IMR-90 (cell line): ENCODE results near the gene TCF12. TPM values are rescaled to one million over a fixed set of nuclear protein-coding genes. Genes with fewer than 3 reads are reported as not detected.

Experiments
- ATAC-seq: fragments of 200-7000 bp; cut with Tn5 transposase; 2 replicates; pipeline ENCODE4 v1.9.1; 2020; ENCODE audit warnings: low read depth, mild to moderate bottlenecking, moderate library complexity
- BruUV-seq: library from RNA; stranded (reverse); fragments of 400-500 nt; replicated peaks from 2 replicates; lab custom pipeline; 2021; lab: Mats Ljungman, UMichigan
- CTCF ChIA-PET: fragments of 300-600 bp; formaldehyde crosslinking; extraction: SDS; loops from one replicate; lab custom pipeline; 2021; ENCODE audit warnings: antibody characterized with exemption; lab: Yijun Ruan, JAX
- POLR2A ChIA-PET: fragments of 300-600 bp; sonication (Branson Sonifier 250); formaldehyde crosslinking; loops from one replicate; lab custom pipeline; 2022; ENCODE audit warnings: antibody characterized with exemption; ENCODE audit not compliant: unreplicated experiment; lab: Charles Lee
- DNase-seq: peaks from one replicate; pipeline ENCODE4 v3.0.0; 2013
- H2AFZ ChIP-seq: replicated peaks from 2 replicates; pipeline ENCODE3; 2013; ENCODE audit warnings: low read length, mild to moderate bottlenecking; ENCODE audit not compliant: poor library complexity
- H2AK5ac ChIP-seq: 2 replicates; pipeline ENCODE4 v1.6.1; 2013; ENCODE audit warnings: low read depth, low read length, inconsistent platforms
- H2AK9ac ChIP-seq: replicated peaks from 2 replicates; pipeline ENCODE3; 2013; ENCODE audit warnings: mild to moderate bottlenecking, low read depth, low read length, moderate library complexity; ENCODE audit not compliant: poor library complexity
- H2BK120ac ChIP-seq: 2 replicates; pipeline ENCODE4 v1.6.1; 2013; ENCODE audit warnings: low read depth, low read length, inconsistent platforms
- H2BK15ac ChIP-seq: 3 replicates; pipeline ENCODE4 v1.6.1; 2013; ENCODE audit warnings: low read depth, low read length, inconsistent platforms
- H2BK20ac ChIP-seq: 2 replicates; pipeline ENCODE4 v1.6.1; 2013; ENCODE audit warnings: low read depth, mild to moderate bottlenecking, inconsistent platforms, low read length, moderate library complexity
- H2BK5ac ChIP-seq: 2 replicates; pipeline ENCODE4 v1.6.1; 2013; ENCODE audit warnings: mild to moderate bottlenecking, low read depth, low read length, inconsistent platforms; ENCODE audit not compliant: poor library complexity, severe bottlenecking
- H3K14ac ChIP-seq: replicated peaks from 2 replicates; pipeline ENCODE4 v1.6.1; 2013; ENCODE audit warnings: low read depth, low read length, inconsistent platforms
- H3K18ac ChIP-seq: 2 replicates; pipeline ENCODE4 v1.6.1; 2013; ENCODE audit warnings: low read depth, low read length, control low read depth
- H3K23ac ChIP-seq: 2 replicates; pipeline ENCODE4 v1.6.1; 2013; ENCODE audit warnings: low read depth, low read length, inconsistent platforms
- H3K27ac ChIP-seq: 2 replicates; pipeline ENCODE4 v1.5.1; 2013; ENCODE audit warnings: mild to moderate bottlenecking, control low read depth, low read length; ENCODE audit not compliant: insufficient read depth
- H3K27me3 ChIP-seq: 2 replicates; pipeline ENCODE4 v1.6.1; 2013; ENCODE audit warnings: low read length; ENCODE audit not compliant: control insufficient read depth, insufficient read depth
- H3K36me3 ChIP-seq: 2 replicates; pipeline ENCODE4 v1.6.1; 2013; ENCODE audit warnings: low read length, mixed read lengths; ENCODE audit not compliant: control insufficient read depth, insufficient read depth
- H3K4ac ChIP-seq: 2 replicates; pipeline ENCODE4 v1.6.1; 2013; ENCODE audit warnings: low read depth, low read length, inconsistent platforms
- H3K4me1 ChIP-seq: 2 replicates; pipeline ENCODE4 v1.6.1; 2013; ENCODE audit warnings: low read length, mixed read lengths; ENCODE audit not compliant: control insufficient read depth, insufficient read depth
- H3K4me2 ChIP-seq: 2 replicates; pipeline ENCODE4 v1.6.1; 2013; ENCODE audit warnings: low read depth, mild to moderate bottlenecking, control low read depth, low read length, moderate library complexity
- H3K4me3 ChIP-seq: 2 replicates; pipeline ENCODE4 v1.5.1; 2013; ENCODE audit warnings: low read depth, mild to moderate bottlenecking, control low read depth, low read length, moderate library complexity; ENCODE audit not compliant: insufficient read depth
- H3K56ac ChIP-seq: 2 replicates; pipeline ENCODE4 v1.6.1; 2013; ENCODE audit warnings: low read length, inconsistent platforms; ENCODE audit not compliant: insufficient read depth; ENCODE audit errors: extremely low read depth
- H3K79me1 ChIP-seq, 2 experiments: 2 replicates each; pipeline ENCODE4 v1.6.1; 2013; ENCODE audit warnings: low read length in 2 of 2, inconsistent platforms in 1 of 2, low read depth in 1 of 2
- H3K9ac ChIP-seq: 2 replicates; pipeline ENCODE4 v1.6.1; 2013; ENCODE audit warnings: low read depth, low read length, control low read depth
- H3K9me1 ChIP-seq: 2 replicates; pipeline ENCODE4 v1.6.1; 2013; ENCODE audit warnings: low read length, inconsistent platforms; ENCODE audit not compliant: insufficient read depth
- H3K9me3 ChIP-seq: 2 replicates; pipeline ENCODE4 v1.6.1; 2013; ENCODE audit warnings: low read length; ENCODE audit not compliant: control insufficient read depth, insufficient read depth
- H4K20me1 ChIP-seq: 2 replicates; pipeline ENCODE4 v1.6.1; 2013; ENCODE audit warnings: low read length, inconsistent platforms; ENCODE audit not compliant: insufficient read depth
- H4K5ac ChIP-seq: 2 replicates; pipeline ENCODE4 v1.6.1; 2013; ENCODE audit warnings: mild to moderate bottlenecking, low read depth, low read length, control low read depth
- H4K8ac ChIP-seq, 2 experiments: 2 replicates each; pipeline ENCODE4 v1.6.1; 2013; ENCODE audit warnings: low read depth in 2 of 2, low read length in 2 of 2, control low read depth in 1 of 2, inconsistent platforms in 1 of 2
- H4K91ac ChIP-seq: 2 replicates; pipeline ENCODE4 v1.6.1; 2013; ENCODE audit warnings: low read depth, low read length, inconsistent platforms; ENCODE audit not compliant: insufficient read depth
- CEBPB ChIP-seq: IDR thresholded peaks from 2 replicates; pipeline ENCODE4 v1.6.1; 2012; ENCODE audit warnings: low read depth, low read length, improper control_type of control experiment
- CHD1 ChIP-seq: IDR thresholded peaks from 2 replicates; pipeline ENCODE4 v1.6.1; 2012; ENCODE audit warnings: low read depth, low read length, improper control_type of control experiment
- MAFK ChIP-seq: IDR thresholded peaks from 2 replicates; pipeline ENCODE4 v1.6.1; 2012; ENCODE audit warnings: low read depth, low read length, improper control_type of control experiment
- MAZ ChIP-seq: IDR thresholded peaks from 2 replicates; pipeline ENCODE4 v1.6.1; 2012; ENCODE audit warnings: low read depth, mild to moderate bottlenecking, low read length, improper control_type of control experiment, moderate library complexity, borderline replicate concordance
- MXI1 ChIP-seq: IDR thresholded peaks from 2 replicates; pipeline ENCODE4 v1.6.1; 2012; ENCODE audit warnings: low read depth, mild to moderate bottlenecking, low read length, moderate library complexity, borderline replicate concordance
- POLR2A ChIP-seq: IDR thresholded peaks from 2 replicates; pipeline ENCODE4 v1.6.1; 2012; ENCODE audit warnings: mild to moderate bottlenecking, low read depth, low read length
- RAD21 ChIP-seq: IDR thresholded peaks from 2 replicates; pipeline ENCODE4 v1.6.1; 2012; ENCODE audit warnings: low read length, improper control_type of control experiment
- RCOR1 ChIP-seq: IDR thresholded peaks from 2 replicates; pipeline ENCODE4 v1.6.1; 2012; ENCODE audit warnings: mild to moderate bottlenecking, low read length, improper control_type of control experiment; ENCODE audit not compliant: insufficient replicate concordance
- RFX5 ChIP-seq: IDR thresholded peaks from 2 replicates; pipeline ENCODE4 v1.8.0; 2012; ENCODE audit warnings: low read depth, mild to moderate bottlenecking, low read length, moderate library complexity
- WGBS, 2 experiments: methylation state at CpG; one replicate each; pipeline versions ENCODE4 v1.1.5 to v1.1.7; 2013; ENCODE audit warnings: missing lambda C conversion rate in 2 of 2; ENCODE audit not compliant: insufficient read length in 1 of 2; ENCODE audit errors: extremely low coverage in 2 of 2; 5-methylcytosine and 5-hydroxymethylcytosine counted together
- dilution Hi-C: fragments of 300-500 bp; cut with HindIII; formaldehyde crosslinking; loops from one replicate; pipeline ENCODE4 v1.14.3; 2018; ENCODE audit warnings: low sequenced_read_pairs; ENCODE audit not compliant: unreplicated experiment
- in situ Hi-C: fragments of 300-500 bp; cut with MboI; formaldehyde crosslinking; loops from 3 replicates; pipeline ENCODE4 v1.14.3; 2019; ENCODE audit warnings: low sequenced_read_pairs, inconsistent platforms, mixed read lengths
- intact Hi-C: fragments of 100-400 bp; cut with micrococcal nuclease; formaldehyde crosslinking; loops from 2 replicates; pipeline ENCODE4 v1.10.0; 2022
- polyA plus RNA-seq, 3 experiments: library from polyadenylated mRNA; depleted of rRNA; stranded (reverse); fragments of >200 nt; gene quantifications; 2 replicates each; pipeline ENCODE4 v1.2.3, GENCODE V29; 2012; ENCODE audit warnings: low replicate concordance in 1 of 3
- total RNA-seq: library from RNA; depleted of rRNA; stranded (reverse); fragments of >200 nt; gene quantifications from 2 replicates; pipeline ENCODE4 v1.2.3, GENCODE V29; 2012
- TF ChIP-seq, protein P1 (sequence below): conservative IDR thresholded peaks from 2 replicates; pipeline ENCODE4 v1.5.1; 2012; ENCODE audit warnings: mild to moderate bottlenecking, low read depth, low read length, improper control_type of control experiment
- TF ChIP-seq, protein P2 (sequence below): fragments of 150-350 bp; IDR thresholded peaks from 2 replicates; pipeline ENCODE4 v1.6.1; 2016; ENCODE audit warnings: low read depth, mild to moderate bottlenecking, low read length, moderate library complexity, borderline replicate concordance
- TF ChIP-seq, protein P3 (sequence below): fragments of 150-350 bp; IDR thresholded peaks from 2 replicates; pipeline ENCODE4 v1.6.1; 2017; ENCODE audit warnings: mild to moderate bottlenecking, antibody characterized with exemption, low read length, low read depth

Gene TCF12
- total and polyA plus RNA-seq, 2 of the 4 experiments (the other 2 are of a cell fraction), result 79.4 to 160 TPM

GRCh38 chr15:57309856-57310760 lies 391.7 kb downstream of the TCF12 start:
- Histone ChIP-seq H3K79me1 (no peaks in the 10 kb centered on the region), H3K36me3 (no peaks in the 10 kb centered on the region), H2BK5ac (no peak overlapping the region), H4K8ac (no peak overlapping the region), H3K14ac (no peak overlapping the region), H3K23ac (no peak overlapping the region), H4K20me1 (no peaks in the 10 kb centered on the region), H3K27me3 (no peaks in the 10 kb centered on the region), H2BK120ac (no peak overlapping the region), H2BK15ac (no peak overlapping the region), H3K9me1 (no peaks in the 10 kb centered on the region; the same call in 1 of the 2 replicates), H2BK20ac (no peak overlapping the region), H3K4me2 (no peak overlapping the region), H3K27ac (no peak overlapping the region), H3K56ac (no peak overlapping the region), H3K4me3 (no peak overlapping the region), H3K9ac (no peak overlapping the region), H3K18ac (no peak overlapping the region), H2AK9ac (no peak overlapping the region), H3K9me3 (no peaks in the 10 kb centered on the region), H4K91ac (no peak overlapping the region), H2AK5ac (no peak overlapping the region), H4K5ac (no peak overlapping the region), H2AFZ (no peak overlapping the region), H3K4ac (no peak overlapping the region), H3K4me1 (peaks cover 14% of the 10 kb centered on the region; the same call in 1 of the 2 replicates)
- POLR2A ChIA-PET, result no interaction called here
- CTCF ChIA-PET, result interaction anchor here (0.6 to 0.7 kb wide), 2 partner anchors 212 to 616 kb away, joined by 3 to 5 read pairs; no protein-coding TSS in a partner anchor
- no TSS peak for BruUV-seq
- WGBS, 2 experiments, result 93% methylated on average over 10 of the region's 21 CpGs; no CpG with 5 or more reads in 1 of the 2 experiments
- intact Hi-C loops (loop anchor here (10.0 kb wide), 1 partner anchor 385 kb away; no protein-coding TSS in a partner anchor), dilution Hi-C loops (no loop called here), in situ Hi-C loops (loop anchor here (10.0 kb wide), 2 partner anchors 155 to 815 kb away; no protein-coding TSS in a partner anchor)
- TF ChIP-seq CHD1 (no peak), POLR2A (no peak), RFX5 (no peak), RCOR1 (no peak), MXI1 (no peak), MAFK (no peak), CEBPB (no peak), RAD21 (no peak), MAZ (no peak)
- TF ChIP-seq, protein P1, sequence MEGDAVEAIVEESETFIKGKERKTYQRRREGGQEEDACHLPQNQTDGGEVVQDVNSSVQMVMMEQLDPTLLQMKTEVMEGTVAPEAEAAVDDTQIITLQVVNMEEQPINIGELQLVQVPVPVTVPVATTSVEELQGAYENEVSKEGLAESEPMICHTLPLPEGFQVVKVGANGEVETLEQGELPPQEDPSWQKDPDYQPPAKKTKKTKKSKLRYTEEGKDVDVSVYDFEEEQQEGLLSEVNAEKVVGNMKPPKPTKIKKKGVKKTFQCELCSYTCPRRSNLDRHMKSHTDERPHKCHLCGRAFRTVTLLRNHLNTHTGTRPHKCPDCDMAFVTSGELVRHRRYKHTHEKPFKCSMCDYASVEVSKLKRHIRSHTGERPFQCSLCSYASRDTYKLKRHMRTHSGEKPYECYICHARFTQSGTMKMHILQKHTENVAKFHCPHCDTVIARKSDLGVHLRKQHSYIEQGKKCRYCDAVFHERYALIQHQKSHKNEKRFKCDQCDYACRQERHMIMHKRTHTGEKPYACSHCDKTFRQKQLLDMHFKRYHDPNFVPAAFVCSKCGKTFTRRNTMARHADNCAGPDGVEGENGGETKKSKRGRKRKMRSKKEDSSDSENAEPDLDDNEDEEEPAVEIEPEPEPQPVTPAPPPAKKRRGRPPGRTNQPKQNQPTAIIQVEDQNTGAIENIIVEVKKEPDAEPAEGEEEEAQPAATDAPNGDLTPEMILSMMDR, result no peak
- TF ChIP-seq, protein P2, sequence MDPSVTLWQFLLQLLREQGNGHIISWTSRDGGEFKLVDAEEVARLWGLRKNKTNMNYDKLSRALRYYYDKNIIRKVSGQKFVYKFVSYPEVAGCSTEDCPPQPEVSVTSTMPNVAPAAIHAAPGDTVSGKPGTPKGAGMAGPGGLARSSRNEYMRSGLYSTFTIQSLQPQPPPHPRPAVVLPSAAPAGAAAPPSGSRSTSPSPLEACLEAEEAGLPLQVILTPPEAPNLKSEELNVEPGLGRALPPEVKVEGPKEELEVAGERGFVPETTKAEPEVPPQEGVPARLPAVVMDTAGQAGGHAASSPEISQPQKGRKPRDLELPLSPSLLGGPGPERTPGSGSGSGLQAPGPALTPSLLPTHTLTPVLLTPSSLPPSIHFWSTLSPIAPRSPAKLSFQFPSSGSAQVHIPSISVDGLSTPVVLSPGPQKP, result no peak
- TF ChIP-seq, protein P3, sequence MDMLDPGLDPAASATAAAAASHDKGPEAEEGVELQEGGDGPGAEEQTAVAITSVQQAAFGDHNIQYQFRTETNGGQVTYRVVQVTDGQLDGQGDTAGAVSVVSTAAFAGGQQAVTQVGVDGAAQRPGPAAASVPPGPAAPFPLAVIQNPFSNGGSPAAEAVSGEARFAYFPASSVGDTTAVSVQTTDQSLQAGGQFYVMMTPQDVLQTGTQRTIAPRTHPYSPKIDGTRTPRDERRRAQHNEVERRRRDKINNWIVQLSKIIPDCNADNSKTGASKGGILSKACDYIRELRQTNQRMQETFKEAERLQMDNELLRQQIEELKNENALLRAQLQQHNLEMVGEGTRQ, result no peak
- DNase-seq (no peak), ATAC-seq (no peak)
